ENCODE data around the gene TLE2. TPM values are rescaled to one million over a fixed set of nuclear protein-coding genes. Genes with fewer than 3 reads are reported as not detected.

TLE2 gene
- total and polyA plus RNA-seq, 9 of the 15 experiments (the other 6 are each of a cell fraction or from before 2014, with no cell fraction given): 0.35 to 13.1 (median 6.2) TPM

- no peak overlapping the region for H3K4me2 ChIP-seq (ENCODE audit: insufficient read depth, low read length)
- TF ChIP-seq CHD4 (IDR thresholded peaks at IDR 0.05; ENCODE audit: insufficient read depth, insufficient replicate concordance, low read depth, low read length, poor library complexity, severe bottlenecking) (peak; percentile 22), BCOR (IDR thresholded peaks at IDR 0.05) (0 out of 2 replicates have a peak, but pooled peaks have one; percentile 24), NRF1 (conservative IDR thresholded peaks at IDR 0.05 in 1 of 2, IDR thresholded peaks at IDR 0.05 in 1 of 2) (0 out of 4 replicates have a peak, but pooled peaks of 1 of the 2 experiments have one; percentile 21), SIN3A (IDR thresholded peaks at IDR 0.05; ENCODE audit: borderline replicate concordance in 2 of 2, control insufficient read depth in 1 of 2, low read depth in 2 of 2, low read length in 2 of 2) (no peak)
- peaks cover 18 to 41% of the 10 kb centered on the region in 2 experiments for H3K4me1 ChIP-seq (replicated peaks in 1 of 2; ENCODE audit: control insufficient read depth in 2 of 2, insufficient read depth in 2 of 2, low read length in 2 of 2)
- DNase-seq (ENCODE audit: extremely low read depth in 1 of 4, low spot score in 3 of 4) (no peak), FAIRE-seq (no peak), ATAC-seq (no peak)
- H3K27me3 ChIP-seq (ENCODE audit: control insufficient read depth in 2 of 2, insufficient read depth in 2 of 2, low read length in 2 of 2): no peaks in the 10 kb centered on the region
- no peaks in the 10 kb centered on the region for H3K9me3 ChIP-seq (replicated peaks; ENCODE audit: control insufficient read depth, insufficient read depth, low read depth, low read length)
- peak overlapping the region; percentile 46; the same call in 1 of the 3 replicates for H3K27ac ChIP-seq (ENCODE audit: extremely low read depth, low read depth, low read length)
- in situ Hi-C loops (cut with MboI) (no loop called here), intact Hi-C loops (cut with micrococcal nuclease) (no loop called here)
- no peaks in the 10 kb centered on the region for H3K36me3 ChIP-seq (ENCODE audit: control insufficient read depth, insufficient read depth, low read length)
- ChIA-PET POLR2A (interaction anchor here (0.7 to 1.6 kb wide), 3 partner anchors 10 to 96 kb away, joined by 3 to 8 read pairs (median 3); no protein-coding TSS in a partner anchor), CTCF (ENCODE audit: low intra/inter-chr PET ratio) (no interaction called here)
- H3K9ac ChIP-seq (ENCODE audit: insufficient read depth in 1 of 2, low read depth in 2 of 2, low read length in 2 of 2): peak overlapping the region in 1 of 2 experiments; percentile 22; a peak in 1 of 4 replicates
- no TSS peak for BruUV-seq (replicated peaks)
- no peaks in the 10 kb centered on the region for H3K9me1 ChIP-seq (ENCODE audit: control insufficient read depth, insufficient read depth, low read length)
- peak overlapping the region; percentile 81 for H2AFZ ChIP-seq (ENCODE audit: low read depth, low read length)
- no peaks in the 10 kb centered on the region for H4K20me1 ChIP-seq (replicated peaks; ENCODE audit: control insufficient read depth, insufficient read depth, low read length)
- H3K79me2 ChIP-seq (ENCODE audit: control insufficient read depth, insufficient read depth, low read length): no peaks in the 10 kb centered on the region
- WGBS (ENCODE audit: insufficient coverage, low coverage, missing lambda C conversion rate): 31% methylated on average over 10 of the region's 16 CpGs
- H3K4me3 ChIP-seq: no peak overlapping the region
Measured at GRCh38 chr19:3045885-3046697, 17.0 kb upstream of the TLE2 start.
